Keratinocyte (primary cell): ENCODE results near the gene ARID5B.

Experiments
- EZH2 ChIP-seq: IDR thresholded peaks from one replicate; pipeline ENCODE4 v1.6.1; 2012; ENCODE audit warnings: inconsistent platforms, mild to moderate bottlenecking, low read length, moderate library complexity
- TF ChIP-seq, protein P1 (sequence below), 3 experiments: IDR thresholded peaks in 1 of 3; conservative IDR thresholded peaks in 1 of 3; optimal IDR thresholded peaks in 1 of 3; 2 replicates in 2 of 3; 3 replicates in 1 of 3; pipeline versions ENCODE3 to v1.5.1; 2011; ENCODE audit warnings: low read length in 3 of 3, mild to moderate bottlenecking in 3 of 3, moderate library complexity in 2 of 3, control low read depth in 1 of 3, inconsistent platforms in 1 of 3; ENCODE audit not compliant: insufficient read depth in 2 of 3; ENCODE audit errors: extremely low read depth in 1 of 3

DNA sequence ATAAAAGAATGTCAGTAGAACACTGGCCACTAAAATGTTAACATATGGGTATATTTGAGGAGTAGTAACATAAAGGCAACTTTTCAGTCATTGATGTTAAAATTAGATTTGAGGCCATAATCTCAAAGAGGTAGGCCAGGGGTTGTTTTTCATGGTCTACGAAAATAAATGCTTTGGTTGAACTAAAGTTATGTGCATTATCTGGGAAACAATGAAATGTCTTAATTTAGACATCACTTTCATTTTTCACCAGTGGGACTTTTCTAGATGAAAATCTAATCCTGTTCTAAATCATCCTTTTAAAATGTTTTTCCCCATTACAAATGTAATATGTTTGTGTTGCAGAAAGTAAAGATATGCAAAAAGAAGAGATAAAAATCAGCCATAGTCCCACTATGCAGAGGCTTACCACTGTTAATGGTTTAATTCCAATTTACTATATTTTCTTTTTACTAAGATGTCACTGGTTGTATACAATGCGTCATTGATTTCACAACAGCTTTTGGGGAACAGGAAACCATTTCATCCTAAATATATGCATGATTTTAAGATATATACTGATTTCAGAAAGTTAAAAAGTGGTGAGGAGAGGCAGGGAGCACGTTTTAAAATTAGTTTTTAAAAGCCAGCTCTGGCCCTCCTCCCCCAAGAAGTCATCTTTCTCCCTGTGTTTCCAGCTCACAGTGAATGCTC is 64.3 kb downstream of the ARID5B start:
- TF ChIP-seq, protein P1, sequence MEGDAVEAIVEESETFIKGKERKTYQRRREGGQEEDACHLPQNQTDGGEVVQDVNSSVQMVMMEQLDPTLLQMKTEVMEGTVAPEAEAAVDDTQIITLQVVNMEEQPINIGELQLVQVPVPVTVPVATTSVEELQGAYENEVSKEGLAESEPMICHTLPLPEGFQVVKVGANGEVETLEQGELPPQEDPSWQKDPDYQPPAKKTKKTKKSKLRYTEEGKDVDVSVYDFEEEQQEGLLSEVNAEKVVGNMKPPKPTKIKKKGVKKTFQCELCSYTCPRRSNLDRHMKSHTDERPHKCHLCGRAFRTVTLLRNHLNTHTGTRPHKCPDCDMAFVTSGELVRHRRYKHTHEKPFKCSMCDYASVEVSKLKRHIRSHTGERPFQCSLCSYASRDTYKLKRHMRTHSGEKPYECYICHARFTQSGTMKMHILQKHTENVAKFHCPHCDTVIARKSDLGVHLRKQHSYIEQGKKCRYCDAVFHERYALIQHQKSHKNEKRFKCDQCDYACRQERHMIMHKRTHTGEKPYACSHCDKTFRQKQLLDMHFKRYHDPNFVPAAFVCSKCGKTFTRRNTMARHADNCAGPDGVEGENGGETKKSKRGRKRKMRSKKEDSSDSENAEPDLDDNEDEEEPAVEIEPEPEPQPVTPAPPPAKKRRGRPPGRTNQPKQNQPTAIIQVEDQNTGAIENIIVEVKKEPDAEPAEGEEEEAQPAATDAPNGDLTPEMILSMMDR (optimal IDR thresholded peaks at IDR 0.05 in 1 of 3, IDR thresholded peaks at IDR 0.05 in 1 of 3, conservative IDR thresholded peaks at IDR 0.05 in 1 of 3; ENCODE audit: extremely low read depth in 1 of 3, insufficient read depth in 2 of 3, low read length in 3 of 3) = no peak
- no peak for TF ChIP-seq EZH2
